ENCODE data around the gene AGXT2. TPM values are rescaled to one million over a fixed set of nuclear protein-coding genes. Genes with fewer than 3 reads are reported as not detected.

The AGXT2 gene
- total and polyA plus RNA-seq, 2 donors: 0.05 TPM; not detected in 1

- H3K36me3 ChIP-seq (ENCODE audit: insufficient read depth): no peaks in the 10 kb centered on the region
- no peak overlapping the region for H3K4me3 ChIP-seq (ENCODE audit: low read depth, low read length)
- no peak for DNase-seq (ENCODE audit: extremely low spot score)
- no peak overlapping the region for H3K27ac ChIP-seq (ENCODE audit: low read depth)
- H3K4me1 ChIP-seq (ENCODE audit: insufficient read depth): no peaks in the 10 kb centered on the region
- 86% methylated on average over 7 of the region's 7 CpGs for WGBS
Observed at GRCh38 chr5:35023391-35024178, 24.2 kb downstream of the AGXT2 start.

- Histone ChIP-seq H3K4me1 (ENCODE audit: insufficient read depth) (no peaks in the 10 kb centered on the region), H3K36me3 (ENCODE audit: insufficient read depth) (no peaks in the 10 kb centered on the region), H3K4me3 (ENCODE audit: low read depth, low read length) (no peak overlapping the region), H3K27ac (ENCODE audit: low read depth) (no peak overlapping the region)
- WGBS: 38% methylated on average over 4 of the region's 4 CpGs
- DNase-seq (ENCODE audit: extremely low spot score): no peak
Observed at GRCh38 chr5:35016174-35017051, 31.3 kb downstream of the AGXT2 start.

GRCh38 chr5:35015063-35015462 is 32.7 kb downstream of the AGXT2 start:
- WGBS: 68% methylated on average over 4 of the region's 4 CpGs
- H3K4me3 ChIP-seq (ENCODE audit: low read depth, low read length): no peak overlapping the region
- DNase-seq (ENCODE audit: extremely low spot score): no peak
- no peak overlapping the region for H3K27ac ChIP-seq (ENCODE audit: low read depth)
- H3K36me3 ChIP-seq (ENCODE audit: insufficient read depth): no peaks in the 10 kb centered on the region
- no peaks in the 10 kb centered on the region for H3K4me1 ChIP-seq (ENCODE audit: insufficient read depth)

- Histone ChIP-seq H3K4me3 (ENCODE audit: low read depth, low read length) (no peak overlapping the region), H3K27ac (ENCODE audit: low read depth) (no peak overlapping the region), H3K36me3 (ENCODE audit: insufficient read depth) (no peaks in the 10 kb centered on the region), H3K4me1 (ENCODE audit: insufficient read depth) (no peaks in the 10 kb centered on the region)
- WGBS: 82% methylated on average over 5 of the region's 5 CpGs
- no peak for DNase-seq (ENCODE audit: extremely low spot score)
Observed at GRCh38 chr5:35012796-35013195, 35.0 kb downstream of the AGXT2 start.

GRCh38 chr5:35012365-35012764 is 35.4 kb downstream of the AGXT2 start:
- no peak overlapping the region for H3K27ac ChIP-seq (ENCODE audit: low read depth)
- 81% methylated on average over 3 of the region's 3 CpGs for WGBS
- no peaks in the 10 kb centered on the region for H3K4me1 ChIP-seq (ENCODE audit: insufficient read depth)
- no peaks in the 10 kb centered on the region for H3K36me3 ChIP-seq (ENCODE audit: insufficient read depth)
- no peak overlapping the region for H3K4me3 ChIP-seq (ENCODE audit: low read depth, low read length)
- DNase-seq (ENCODE audit: extremely low spot score): no peak

- no peak for DNase-seq (ENCODE audit: extremely low spot score)
- Histone ChIP-seq H3K4me1 (ENCODE audit: insufficient read depth) (no peaks in the 10 kb centered on the region), H3K27ac (ENCODE audit: low read depth) (no peak overlapping the region), H3K4me3 (ENCODE audit: low read depth, low read length) (no peak overlapping the region), H3K36me3 (ENCODE audit: insufficient read depth) (no peaks in the 10 kb centered on the region)
Observed at GRCh38 chr5:35010676-35011075, 37.1 kb downstream of the AGXT2 start.

- no peak for DNase-seq (ENCODE audit: extremely low spot score)
- no peak overlapping the region for H3K27ac ChIP-seq (ENCODE audit: low read depth)
- no peaks in the 10 kb centered on the region for H3K36me3 ChIP-seq (ENCODE audit: insufficient read depth)
- H3K4me3 ChIP-seq (ENCODE audit: low read depth, low read length): no peak overlapping the region
- no peaks in the 10 kb centered on the region for H3K4me1 ChIP-seq (ENCODE audit: insufficient read depth)
- 39% methylated on average over 3 of the region's 3 CpGs for WGBS
Observed at GRCh38 chr5:35009657-35010056, 38.1 kb downstream of the AGXT2 start.

- Histone ChIP-seq H3K4me3 (ENCODE audit: low read depth, low read length) (no peak overlapping the region), H3K36me3 (ENCODE audit: insufficient read depth) (no peaks in the 10 kb centered on the region), H3K4me1 (ENCODE audit: insufficient read depth) (no peaks in the 10 kb centered on the region), H3K27ac (ENCODE audit: low read depth) (no peak overlapping the region)
- 84% methylated on average over 2 of the region's 2 CpGs for WGBS
- DNase-seq (ENCODE audit: extremely low spot score): no peak
Observed at GRCh38 chr5:35009019-35009418, 38.7 kb downstream of the AGXT2 start.

- no peak for DNase-seq (ENCODE audit: extremely low spot score)
- H3K36me3 ChIP-seq (ENCODE audit: insufficient read depth): no peaks in the 10 kb centered on the region
- no peaks in the 10 kb centered on the region for H3K4me1 ChIP-seq (ENCODE audit: insufficient read depth)
- H3K27ac ChIP-seq (ENCODE audit: low read depth): no peak overlapping the region
- 92% methylated on average over 1 of the region's 1 CpG for WGBS
- H3K4me3 ChIP-seq (ENCODE audit: low read depth, low read length): no peak overlapping the region
Observed at GRCh38 chr5:35004771-35005170, 43.0 kb downstream of the AGXT2 start.

GRCh38 chr5:35004200-35004599 is 43.5 kb downstream of the AGXT2 start:
- Histone ChIP-seq H3K4me1 (ENCODE audit: insufficient read depth) (no peaks in the 10 kb centered on the region), H3K27ac (ENCODE audit: low read depth) (no peak overlapping the region), H3K4me3 (ENCODE audit: low read depth, low read length) (no peak overlapping the region), H3K36me3 (ENCODE audit: insufficient read depth) (no peaks in the 10 kb centered on the region)
- 78% methylated on average over 5 of the region's 5 CpGs for WGBS
- DNase-seq (ENCODE audit: extremely low spot score): no peak

GRCh38 chr5:35003018-35003957 is 44.5 kb downstream of the AGXT2 start:
- H3K4me1 ChIP-seq (ENCODE audit: insufficient read depth): no peaks in the 10 kb centered on the region
- H3K27ac ChIP-seq (ENCODE audit: low read depth): no peak overlapping the region
- DNase-seq (ENCODE audit: extremely low spot score): no peak
- H3K36me3 ChIP-seq (ENCODE audit: insufficient read depth): no peaks in the 10 kb centered on the region
- WGBS: 48% methylated on average over 18 of the region's 18 CpGs
- no peak overlapping the region for H3K4me3 ChIP-seq (ENCODE audit: low read depth, low read length)

GRCh38 chr5:35002459-35002858 is 45.3 kb downstream of the AGXT2 start:
- DNase-seq (ENCODE audit: extremely low spot score): no peak

GRCh38 chr5:35001842-35002241 is 45.9 kb downstream of the AGXT2 start:
- 71% methylated on average over 3 of the region's 3 CpGs for WGBS
- no peak for DNase-seq (ENCODE audit: extremely low spot score)
- H3K36me3 ChIP-seq (ENCODE audit: insufficient read depth): no peaks in the 10 kb centered on the region
- H3K4me3 ChIP-seq (ENCODE audit: low read depth, low read length): no peak overlapping the region
- no peak overlapping the region for H3K27ac ChIP-seq (ENCODE audit: low read depth)
- H3K4me1 ChIP-seq (ENCODE audit: insufficient read depth): no peaks in the 10 kb centered on the region

More at GRCh38 chr5:35002459-35002858, 45.3 kb downstream of the AGXT2 start:
- no peaks in the 10 kb centered on the region for H3K36me3 ChIP-seq (ENCODE audit: insufficient read depth)
- H3K27ac ChIP-seq (ENCODE audit: low read depth): no peak overlapping the region
- 94% methylated on average over 6 of the region's 6 CpGs for WGBS
- H3K4me3 ChIP-seq (ENCODE audit: low read depth, low read length): no peak overlapping the region
- H3K4me1 ChIP-seq (ENCODE audit: insufficient read depth): no peaks in the 10 kb centered on the region
